Measurements from ENCODE around the gene MMD.
"Not testable (repeated sequence)": the region's sequence is repeated elsewhere in the genome, so short reads cannot be mapped to it uniquely, and the experiment has no call there.

Gene MMD

GRCh38 chr17:55391244-55391757 lies 30.3 kb downstream of the MMD start:
- H3K4me3 ChIP-seq (replicated peaks; ENCODE audit: insufficient read depth, low read length) = no peak overlapping the region
- no peaks in the 10 kb centered on the region for H3K27me3 ChIP-seq (ENCODE audit: insufficient read depth, poor library complexity, severe bottlenecking)
- no peak for DNase-seq (ENCODE audit: low read depth in 1 of 2, low spot score in 1 of 2)
- no peak overlapping the region for H3K27ac ChIP-seq (replicated peaks)
- TF ChIP-seq REST (IDR thresholded peaks at IDR 0.05; ENCODE audit: insufficient replicate concordance, low read depth) (no peak), SPI1 (IDR thresholded peaks at IDR 0.05; ENCODE audit: borderline replicate concordance, low read depth) (no peak), GABPA (IDR thresholded peaks at IDR 0.05; ENCODE audit: low read depth) (no peak), CTCF (IDR thresholded peaks at IDR 0.05; ENCODE audit: insufficient read depth, low read length) (no peak), POLR2AphosphoS5 (IDR thresholded peaks at IDR 0.05; ENCODE audit: low read depth) (no peak)

GRCh38 chr17:55390364-55390977 lies 31.2 kb downstream of the MMD start:
- H3K4me3 ChIP-seq (replicated peaks; ENCODE audit: insufficient read depth, low read length) = no peak overlapping the region
- no peak overlapping the region for H3K27ac ChIP-seq (replicated peaks)
- no peaks in the 10 kb centered on the region for H3K27me3 ChIP-seq (ENCODE audit: insufficient read depth, poor library complexity, severe bottlenecking)
- no peak for DNase-seq (ENCODE audit: low read depth in 1 of 2, low spot score in 1 of 2)
- TF ChIP-seq GABPA (IDR thresholded peaks at IDR 0.05; ENCODE audit: low read depth) (no peak), SPI1 (IDR thresholded peaks at IDR 0.05; ENCODE audit: borderline replicate concordance, low read depth) (no peak), CTCF (IDR thresholded peaks at IDR 0.05; ENCODE audit: insufficient read depth, low read length) (no peak), REST (IDR thresholded peaks at IDR 0.05; ENCODE audit: insufficient replicate concordance, low read depth) (no peak), POLR2AphosphoS5 (IDR thresholded peaks at IDR 0.05; ENCODE audit: low read depth) (no peak)

DNA sequence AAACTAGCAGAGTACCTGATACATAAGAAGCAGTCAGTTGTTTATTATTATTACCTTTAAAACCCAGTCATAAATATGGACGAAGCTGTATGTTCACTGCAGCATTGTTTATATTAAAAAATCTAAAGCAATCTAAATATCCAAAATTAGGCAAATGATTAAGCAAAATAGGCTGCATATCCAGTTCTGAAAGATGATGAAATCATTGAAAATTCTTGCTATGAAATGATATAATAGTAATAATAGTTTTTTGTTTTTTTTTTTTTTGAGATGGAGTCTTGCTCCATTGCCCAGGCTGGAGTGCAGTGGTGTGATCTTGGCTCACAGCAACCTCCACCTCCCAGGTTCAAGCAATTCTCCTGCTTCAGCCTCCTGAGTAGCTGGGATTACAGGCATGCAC lies 31.9 kb downstream of the MMD start:
- not testable (repeated sequence) for DNase-seq (ENCODE audit: low read depth in 1 of 2, low spot score in 1 of 2); H3K4me3 ChIP-seq (replicated peaks; ENCODE audit: insufficient read depth, low read length); H3K27me3 ChIP-seq (ENCODE audit: insufficient read depth, poor library complexity, severe bottlenecking); H3K27ac ChIP-seq (replicated peaks)

- TF ChIP-seq CTCF (IDR thresholded peaks at IDR 0.05; ENCODE audit: insufficient read depth, low read length) (no peak), REST (IDR thresholded peaks at IDR 0.05; ENCODE audit: insufficient replicate concordance, low read depth) (no peak), GABPA (IDR thresholded peaks at IDR 0.05; ENCODE audit: low read depth) (no peak), SPI1 (IDR thresholded peaks at IDR 0.05; ENCODE audit: borderline replicate concordance, low read depth) (no peak)
- no peak overlapping the region for H3K4me3 ChIP-seq (replicated peaks; ENCODE audit: insufficient read depth, low read length)
- no peak for DNase-seq (ENCODE audit: low read depth in 1 of 2, low spot score in 1 of 2)
Observed at GRCh38 chr17:55388842-55389241, 32.8 kb downstream of the MMD start.

More at GRCh38 chr17:55388842-55389241, 32.8 kb downstream of the MMD start:
- H3K27ac ChIP-seq (replicated peaks) = no peak overlapping the region
- no peaks in the 10 kb centered on the region for H3K27me3 ChIP-seq (ENCODE audit: insufficient read depth, poor library complexity, severe bottlenecking)

All from HL-60 (cell line).